ENCODE measurements around the gene SFSWAP. TPM values are rescaled to one million over a fixed set of nuclear protein-coding genes. Genes with fewer than 3 reads are reported as not detected.

The SFSWAP gene
- total and polyA plus RNA-seq, 4 donors, result 6.1 to 21.6 (median 10.1) TPM

GRCh38 chr12:131720241-131720640, 9.4 kb downstream of the SFSWAP start:
- no peaks in the 10 kb centered on the region for H3K9me3 ChIP-seq (ENCODE audit: control insufficient read depth in 4 of 4, low read length in 3 of 4)
- no peak overlapping the region for H3K4me3 ChIP-seq (ENCODE audit: low read depth in 1 of 3, low read length in 3 of 3)
- no peak for DNase-seq (ENCODE audit: low spot score)
- no peak overlapping the region for H3K9ac ChIP-seq (ENCODE audit: low read depth in 1 of 2, low read length in 2 of 2)
- WGBS, result 97% methylated on average over 8 of the region's 8 CpGs
- H3K4me1 ChIP-seq (ENCODE audit: control insufficient read depth in 4 of 4, insufficient read depth in 4 of 4, low read length in 3 of 4), result no peaks in the 10 kb centered on the region
- no peaks in the 10 kb centered on the region for H3K27me3 ChIP-seq (ENCODE audit: control insufficient read depth in 4 of 4, insufficient read depth in 4 of 4, low read length in 3 of 4)
- no peak overlapping the region for H3K27ac ChIP-seq (ENCODE audit: low read depth in 1 of 2, low read length in 2 of 2)
- H3K36me3 ChIP-seq (ENCODE audit: control insufficient read depth in 4 of 4, insufficient read depth in 3 of 4, low read depth in 1 of 4, low read length in 3 of 4), result peaks cover 20 to 82% (median 58%) of the 10 kb centered on the region in 4 donors
- TF ChIP-seq REST (IDR thresholded peaks at IDR 0.05) (no peak), GABPA (IDR thresholded peaks at IDR 0.05 in 1 of 2, conservative IDR thresholded peaks at IDR 0.05 in 1 of 2) (no peak), ATF3 (IDR thresholded peaks at IDR 0.05) (no peak), NR2F2 (IDR thresholded peaks at IDR 0.05) (no peak)

- no peak overlapping the region for H3K27ac ChIP-seq (ENCODE audit: low read depth in 1 of 2, low read length in 2 of 2)
- H3K4me1 ChIP-seq (ENCODE audit: control insufficient read depth in 4 of 4, insufficient read depth in 4 of 4, low read length in 3 of 4), result no peaks in the 10 kb centered on the region
- no peaks in the 10 kb centered on the region for H3K27me3 ChIP-seq (ENCODE audit: control insufficient read depth in 4 of 4, insufficient read depth in 4 of 4, low read length in 3 of 4)
- no peaks in the 10 kb centered on the region for H3K9me3 ChIP-seq (ENCODE audit: control insufficient read depth in 4 of 4, low read length in 3 of 4)
- DNase-seq (ENCODE audit: low spot score), result no peak
- H3K36me3 ChIP-seq (ENCODE audit: control insufficient read depth in 4 of 4, insufficient read depth in 3 of 4, low read depth in 1 of 4, low read length in 3 of 4), result peaks cover 17 to 82% (median 54%) of the 10 kb centered on the region in 4 donors
- TF ChIP-seq ZBTB33 (IDR thresholded peaks at IDR 0.05) (no peak), GABPA (IDR thresholded peaks at IDR 0.05 in 1 of 2, conservative IDR thresholded peaks at IDR 0.05 in 1 of 2) (no peak), HNF4G (IDR thresholded peaks at IDR 0.05) (no peak), SP1 (IDR thresholded peaks at IDR 0.05) (no peak), FOXA2 (IDR thresholded peaks at IDR 0.05) (no peak), CTCF (IDR thresholded peaks at IDR 0.05; ENCODE audit: low read depth, low read length, missing input control) (no peak), EGR1 (IDR thresholded peaks at IDR 0.05; ENCODE audit: low read depth in 2 of 2) (no peak), JUND (IDR thresholded peaks at IDR 0.05) (no peak), RAD21 (IDR thresholded peaks at IDR 0.05) (no peak), TAF1 (conservative IDR thresholded peaks at IDR 0.05) (no peak), HNF4A (conservative IDR thresholded peaks at IDR 0.05) (no peak), MAX (IDR thresholded peaks at IDR 0.05) (no peak), NR2F2 (IDR thresholded peaks at IDR 0.05) (no peak), RXRA (IDR thresholded peaks at IDR 0.05) (no peak), FOXA1 (IDR thresholded peaks at IDR 0.05) (no peak), YY1 (IDR thresholded peaks at IDR 0.05) (no peak), ATF3 (IDR thresholded peaks at IDR 0.05) (no peak)
- WGBS, result 96% methylated on average over 7 of the region's 7 CpGs
- no peak overlapping the region for H3K4me3 ChIP-seq (ENCODE audit: low read depth in 1 of 3, low read length in 3 of 3)
- no peak overlapping the region for H3K9ac ChIP-seq (ENCODE audit: low read depth in 1 of 2, low read length in 2 of 2)
These were observed 10.0 kb downstream of the SFSWAP start for GRCh38 chr12:131720921-131721320.
